ENCODE measurements around the gene MTA1. TPM values are rescaled to one million over a fixed set of nuclear protein-coding genes. Genes with fewer than 3 reads are reported as not detected.

Gene MTA1
- total and polyA plus RNA-seq, 2 of the 8 experiments (the other 6 are each of a cell fraction or from before 2014, with no cell fraction given) = 73.9 to 221 TPM

- TF ChIP-seq E2F6 (IDR thresholded peaks at IDR 0.05) (0 out of 2 replicates have a peak, but pooled peaks have one; percentile 13), SUZ12 (IDR thresholded peaks at IDR 0.05; ENCODE audit: low read length) (peak; percentile 65; the same call in 1 of the 2 replicates), YY1 (IDR thresholded peaks at IDR 0.05; ENCODE audit: low read depth, low read length) (no peak), SIN3A (conservative IDR thresholded peaks at IDR 0.05 in 1 of 2, IDR thresholded peaks at IDR 0.05 in 1 of 2; ENCODE audit: low read depth in 1 of 2, low read length in 2 of 2) (no peak), CEBPB (IDR thresholded peaks at IDR 0.05; ENCODE audit: low read depth, low read length) (no peak)
These were observed 66.7 kb downstream of the MTA1 start, which contains the start of gene CRIP1 (continued) for GRCh38 chr14:105486163-105486973.

Measured in H1 (cell line).